ENCODE data around the gene SLC16A10.
"Not testable (repeated sequence)": the region's sequence is repeated elsewhere in the genome, so short reads cannot be mapped to it uniquely, and the experiment has no call there.

The SLC16A10 gene

DNA sequence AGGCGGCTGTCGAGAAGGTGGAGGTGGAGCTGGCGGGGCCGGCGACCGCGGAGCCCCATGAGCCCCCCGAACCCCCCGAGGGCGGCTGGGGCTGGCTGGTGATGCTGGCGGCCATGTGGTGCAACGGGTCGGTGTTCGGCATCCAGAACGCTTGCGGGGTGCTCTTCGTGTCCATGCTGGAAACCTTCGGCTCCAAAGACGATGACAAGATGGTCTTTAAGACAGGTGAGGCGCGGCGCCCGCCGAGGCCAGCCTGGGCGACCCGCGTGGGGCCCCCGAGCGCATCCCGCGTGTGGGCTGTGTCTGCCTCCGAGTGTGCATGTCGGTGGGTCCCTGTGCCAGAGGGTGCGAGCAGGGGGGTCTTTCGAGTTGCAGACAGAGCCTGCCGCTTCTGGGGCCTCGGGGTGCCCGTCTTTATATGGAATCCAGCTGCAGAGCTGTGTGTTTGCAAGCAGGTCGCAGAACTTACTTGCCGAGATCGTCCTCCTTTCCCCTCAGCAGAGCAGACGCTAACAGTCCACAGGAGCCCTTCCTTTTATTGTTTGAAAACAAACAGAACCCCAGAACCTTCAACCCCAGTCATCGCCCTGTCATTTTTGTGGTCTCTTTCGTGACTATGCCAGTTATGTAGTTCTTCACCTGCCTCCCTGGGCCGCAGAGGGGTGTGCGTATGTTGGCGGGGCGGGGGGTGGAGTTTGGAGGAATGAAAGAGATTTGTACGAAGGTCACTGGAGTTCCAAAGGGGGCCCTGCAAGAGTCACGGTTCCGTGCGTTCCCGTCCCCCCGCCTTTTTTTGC is 766 bp downstream of the SLC16A10 start:
- peak; percentile 15 for DNase-seq (ENCODE audit: low spot score)

DNA sequence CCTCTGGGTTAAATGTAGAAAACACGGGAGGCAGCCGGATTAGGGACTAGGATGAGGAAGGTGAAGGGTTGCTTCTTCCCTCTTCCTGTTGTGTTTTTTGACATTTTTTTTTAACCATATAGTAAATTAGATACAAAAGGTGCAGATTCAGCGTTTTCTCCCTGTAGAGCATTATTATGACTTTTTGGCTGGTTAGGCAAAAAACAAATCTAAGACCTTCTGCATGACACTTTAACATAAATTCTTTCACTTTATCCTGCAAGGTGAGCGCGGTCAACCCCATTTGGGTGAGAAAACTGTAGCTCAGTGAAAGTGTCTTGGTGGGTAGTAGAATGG is 1.3 kb downstream of the SLC16A10 start:
- DNase-seq (ENCODE audit: low spot score) = no peak

- DNase-seq (ENCODE audit: low spot score) = no peak
Observed at GRCh38 chr6:111090766-111091165, 3.5 kb downstream of the SLC16A10 start.

DNA sequence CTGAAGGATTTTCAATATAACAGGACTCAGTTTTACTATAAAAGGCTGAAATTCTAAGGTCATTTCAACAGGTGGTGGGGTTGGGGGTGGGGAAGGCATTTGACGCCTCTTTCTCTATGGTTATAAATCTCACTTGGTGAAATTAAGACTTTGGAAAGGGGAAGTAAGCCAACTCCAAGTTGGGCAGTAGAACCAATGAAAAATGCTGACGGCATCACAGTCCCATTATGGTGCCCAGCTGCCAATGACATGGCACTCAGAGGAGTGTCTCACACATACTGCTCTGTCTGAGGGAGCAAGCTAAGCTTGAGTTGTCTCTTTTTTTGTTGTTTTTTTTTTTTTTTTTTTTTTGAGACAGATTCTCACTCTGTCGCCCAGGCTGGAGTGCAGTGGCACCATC is 4.7 kb downstream of the SLC16A10 start:
- no peak for DNase-seq (ENCODE audit: low spot score)

DNA sequence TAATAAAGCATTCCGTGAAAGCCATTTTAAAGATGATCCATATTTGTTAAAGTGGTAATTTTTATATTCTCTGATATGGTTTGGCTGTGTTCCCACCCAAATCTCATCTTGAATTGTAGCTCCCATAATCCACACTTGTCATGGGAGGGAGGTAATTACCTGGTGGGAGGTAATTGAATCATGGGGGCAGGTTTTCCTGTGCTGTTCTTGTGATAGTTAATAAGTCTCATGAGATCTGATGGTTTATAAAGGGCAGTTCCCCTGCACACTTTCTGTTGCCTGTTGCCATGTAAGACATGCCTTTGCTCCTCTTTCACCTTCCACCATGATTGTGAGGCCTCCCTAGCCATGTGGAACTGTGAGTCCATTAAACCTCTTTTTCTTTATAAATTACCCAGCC is 8.2 kb downstream of the SLC16A10 start:
- DNase-seq (ENCODE audit: low spot score) = not testable (repeated sequence)

GRCh38 chr6:111096246-111096645 is 8.9 kb downstream of the SLC16A10 start:
- DNase-seq (ENCODE audit: low spot score) = peak; percentile 83

DNA sequence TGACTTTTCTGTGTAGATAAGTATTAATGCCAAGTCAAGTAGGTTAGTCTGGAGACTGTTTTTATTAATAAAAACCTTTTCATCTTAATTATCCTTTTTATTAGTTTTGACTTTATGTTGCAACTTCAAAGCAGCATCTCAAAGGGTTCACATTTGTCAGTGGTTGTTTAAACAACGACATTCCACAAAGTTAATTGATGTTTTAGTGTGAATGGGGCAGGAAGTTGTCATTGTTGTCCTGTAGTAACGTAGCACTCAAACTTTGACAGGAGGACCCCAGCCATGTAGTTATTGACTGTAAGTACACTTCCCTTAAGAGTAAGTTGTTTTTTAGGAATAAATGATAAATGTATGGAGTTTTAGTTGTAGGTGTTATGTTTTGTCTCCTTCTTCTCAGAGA is 11.3 kb downstream of the SLC16A10 start:
- no peak for DNase-seq (ENCODE audit: low spot score)

DNA sequence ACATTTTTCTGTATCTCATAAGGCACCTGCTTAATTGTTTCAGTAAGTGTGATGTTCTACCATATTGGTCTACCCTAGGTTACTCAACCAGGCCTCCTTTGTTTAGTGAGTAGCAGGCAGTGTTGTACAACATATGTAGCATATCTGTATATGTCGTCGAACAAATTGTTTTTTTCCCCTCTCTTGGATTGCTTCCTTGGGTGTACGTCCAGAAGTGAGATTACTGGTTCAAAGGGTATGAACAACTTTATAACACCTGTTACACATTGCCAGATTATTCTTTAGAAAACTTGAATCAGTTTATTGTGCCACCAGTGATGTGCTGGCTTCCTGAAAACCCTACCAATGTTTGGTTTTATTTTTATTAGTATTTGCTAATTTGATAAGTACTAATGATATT is 14.7 kb downstream of the SLC16A10 start:
- DNase-seq (ENCODE audit: low spot score) = no peak

GRCh38 chr6:111105578-111105977 is 18.3 kb downstream of the SLC16A10 start:
- DNase-seq (ENCODE audit: low spot score) = peak; percentile 84

DNA sequence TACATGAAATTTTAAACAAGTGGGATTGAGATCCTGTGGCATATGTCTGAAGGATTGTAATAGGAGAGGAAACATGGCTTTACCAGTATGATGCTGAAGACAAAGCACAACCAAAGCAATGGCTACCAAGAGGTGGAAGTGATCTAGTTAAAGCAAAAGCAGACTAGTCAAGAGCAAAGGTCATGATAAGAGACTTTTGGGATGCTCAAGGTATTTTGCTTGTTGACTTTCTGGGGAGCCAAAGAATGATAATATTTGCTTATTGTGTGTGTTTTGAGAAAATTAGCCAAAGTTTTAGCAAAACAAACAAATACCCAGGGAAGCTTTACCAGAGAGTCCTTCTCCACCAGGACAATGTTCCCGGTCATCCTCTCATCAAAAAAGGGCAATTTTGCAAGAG is 20.3 kb downstream of the SLC16A10 start:
- DNase-seq (ENCODE audit: low spot score) = no peak

DNA sequence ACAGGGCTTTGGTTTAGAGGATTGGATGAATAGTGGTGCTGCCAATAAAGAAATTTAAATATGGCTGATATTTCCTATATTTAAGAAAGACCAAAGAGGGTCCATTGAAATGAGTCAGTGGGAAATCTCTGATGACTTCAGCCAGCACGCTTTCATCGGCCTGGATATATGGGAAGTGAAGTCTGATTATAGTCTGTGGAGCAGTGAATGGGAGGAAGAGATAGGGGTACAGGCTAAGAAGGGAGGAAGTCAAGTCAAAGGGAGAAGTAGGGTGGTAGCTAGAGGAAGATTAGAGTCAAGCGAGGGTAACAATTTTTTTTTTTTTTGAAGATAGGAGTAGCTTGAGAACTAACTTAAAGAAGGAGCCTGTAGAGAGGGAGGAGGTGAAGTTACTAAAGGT is 22.7 kb downstream of the SLC16A10 start:
- DNase-seq (ENCODE audit: low spot score) = no peak

DNA sequence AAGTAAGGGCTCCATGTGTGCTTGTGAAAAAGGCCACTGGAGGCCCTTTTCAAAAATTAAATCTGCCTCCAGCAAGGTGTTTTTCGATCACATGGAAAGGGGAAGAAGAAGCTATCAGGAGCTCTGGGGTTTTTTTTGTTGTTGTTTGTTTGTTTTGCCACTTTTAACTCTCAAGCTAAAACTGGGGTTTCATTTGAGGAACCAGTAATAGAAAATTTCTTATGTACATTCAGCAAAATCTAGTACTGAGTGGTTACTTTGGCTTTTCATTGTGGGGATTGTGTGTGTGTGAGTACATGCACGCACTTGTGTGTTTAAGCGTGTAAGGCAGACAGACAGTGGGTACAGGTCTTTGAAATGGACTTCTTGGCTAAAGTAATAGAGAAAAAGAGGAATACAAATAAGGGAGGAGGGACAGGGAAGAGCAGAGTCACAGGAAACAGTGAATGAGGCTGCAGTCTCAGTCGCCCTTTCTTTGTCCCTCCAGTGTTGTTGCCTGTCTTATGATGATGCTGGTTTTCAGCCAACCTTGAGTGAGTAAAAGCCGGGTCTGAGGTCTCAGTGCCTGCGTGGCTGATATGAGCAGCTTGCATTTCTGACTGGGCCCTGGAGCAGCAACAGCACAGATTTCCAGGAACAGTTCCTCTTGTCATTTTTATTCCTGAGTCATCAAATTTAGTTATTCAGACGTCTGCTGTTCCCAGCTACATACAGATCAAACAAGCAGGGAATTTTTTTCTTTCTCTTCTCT is 26.2 kb downstream of the SLC16A10 start:
- peak; percentile 59 for DNase-seq (ENCODE audit: low spot score)

- DNase-seq (ENCODE audit: low spot score) = no peak
Observed at GRCh38 chr6:111114087-111114443, 26.8 kb downstream of the SLC16A10 start.

DNA sequence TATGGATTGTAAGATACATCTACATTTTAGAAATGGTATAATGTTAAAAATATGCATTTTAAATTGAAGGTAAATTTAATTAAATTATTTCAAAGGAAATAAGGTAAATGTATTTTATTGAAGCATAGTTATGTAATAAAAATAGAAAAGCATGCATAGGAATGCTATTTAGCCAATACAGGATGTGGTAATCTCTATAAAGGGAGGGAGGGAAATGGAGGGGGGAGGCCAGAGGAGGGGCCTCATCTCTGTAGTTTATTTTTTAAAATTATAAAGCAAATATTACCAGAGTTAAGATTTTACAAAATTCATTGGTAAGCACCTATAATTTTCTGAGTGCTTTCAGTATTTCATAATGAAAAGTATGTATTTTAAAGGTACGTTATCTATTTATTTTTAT is 27.2 kb downstream of the SLC16A10 start:
- no peak for DNase-seq (ENCODE audit: low spot score)

DNA sequence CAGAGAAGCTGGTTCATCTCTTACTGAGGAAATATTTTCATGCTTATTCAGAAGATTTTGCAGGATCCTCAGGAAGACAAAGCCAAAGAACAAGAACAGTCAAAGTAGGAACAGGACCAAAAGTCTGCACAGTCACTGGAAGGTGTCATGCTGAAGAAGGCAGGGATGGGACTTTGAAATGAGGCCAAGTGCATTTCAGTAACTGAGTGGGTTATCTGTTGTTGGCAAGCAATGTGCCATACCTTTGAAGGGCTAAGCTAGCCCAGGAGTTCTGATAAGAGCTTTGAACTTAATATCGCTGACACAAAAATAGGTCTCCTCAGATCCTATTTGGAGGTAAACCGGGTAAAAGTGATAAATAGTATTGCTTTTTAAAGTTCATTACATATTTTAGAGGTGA is 31.5 kb downstream of the SLC16A10 start:
- no peak for DNase-seq (ENCODE audit: low spot score)

- no peak for DNase-seq (ENCODE audit: low spot score)
Observed at GRCh38 chr6:111119571-111120329, 32.4 kb downstream of the SLC16A10 start.

DNA sequence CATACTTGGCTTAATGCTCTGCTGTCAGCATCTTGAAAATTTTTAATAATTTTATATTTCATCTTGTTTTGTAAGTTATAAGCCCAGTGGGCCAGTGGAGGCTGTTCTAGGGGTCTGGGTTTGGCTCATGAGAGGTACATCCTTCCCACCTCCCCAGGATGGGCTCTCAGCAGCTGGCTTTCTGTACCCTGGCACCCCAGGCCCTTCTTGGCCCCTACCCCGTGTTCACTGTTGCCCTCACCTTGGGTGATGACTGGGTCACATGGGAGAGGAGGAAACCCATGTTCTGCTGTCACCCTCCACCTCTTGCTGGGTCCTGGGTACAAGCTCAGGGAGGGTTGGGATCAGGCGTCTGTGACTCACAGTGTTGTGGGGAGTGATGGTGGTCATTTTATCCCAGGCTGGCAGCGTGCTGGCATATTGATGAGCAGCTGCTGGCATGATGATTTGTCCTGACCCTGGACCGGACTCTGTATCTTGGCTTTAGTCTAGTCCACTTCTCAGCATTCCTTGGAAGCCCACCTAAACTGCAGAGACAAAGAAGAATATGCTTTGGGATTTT is 34.6 kb downstream of the SLC16A10 start:
- no peak for DNase-seq (ENCODE audit: low spot score)

- no peak for DNase-seq (ENCODE audit: low spot score)
Observed at GRCh38 chr6:111122458-111123286, 35.4 kb downstream of the SLC16A10 start.

- no peak for DNase-seq (ENCODE audit: low spot score)
Observed at GRCh38 chr6:111124406-111124805, 37.1 kb downstream of the SLC16A10 start.

DNA sequence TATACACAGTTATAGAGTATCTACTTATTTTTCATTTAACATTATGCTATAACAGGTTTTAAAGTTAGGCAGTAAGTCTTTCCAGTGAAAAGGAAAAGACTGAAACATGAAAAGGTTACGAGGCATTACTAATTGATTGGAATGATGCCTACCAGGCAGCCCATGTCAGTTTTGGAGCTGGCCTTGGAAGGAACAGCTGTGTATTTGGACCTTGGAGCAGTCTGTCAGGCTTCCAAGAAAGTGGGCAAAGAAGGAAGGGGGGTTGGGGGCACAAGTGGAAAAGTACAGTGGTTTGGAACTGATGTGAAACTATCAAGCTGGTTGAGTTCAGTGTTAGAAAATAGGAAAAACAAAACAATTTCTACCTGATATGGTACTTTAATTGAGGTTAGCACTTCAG is 41.7 kb downstream of the SLC16A10 start:
- no peak for DNase-seq (ENCODE audit: low spot score)

DNA sequence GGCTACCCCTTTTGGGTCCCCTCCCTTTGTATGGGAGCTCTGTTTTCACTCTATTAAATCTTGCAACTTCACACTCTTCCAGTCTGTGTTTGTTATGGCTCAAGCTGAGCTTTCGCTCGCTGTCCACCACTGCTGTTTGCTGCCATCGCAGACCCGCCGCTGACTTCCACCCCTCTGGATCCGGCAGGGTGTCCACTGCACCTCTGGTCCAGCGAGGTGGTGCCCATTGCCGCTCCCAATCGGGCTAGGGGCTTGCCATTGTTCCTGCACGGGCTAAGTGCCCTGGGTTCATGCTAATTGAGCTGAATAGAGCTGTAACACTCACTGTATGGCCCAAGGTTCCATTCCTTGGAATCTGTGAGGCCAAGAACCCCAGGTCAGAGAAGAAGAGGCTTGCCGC is 43.7 kb downstream of the SLC16A10 start:
- not testable (repeated sequence) for DNase-seq (ENCODE audit: low spot score)

GRCh38 chr6:111132669-111133068 is 45.4 kb downstream of the SLC16A10 start:
- not testable (repeated sequence) for DNase-seq (ENCODE audit: low spot score)
